BE2C (cell line): ENCODE measurements around the gene PARD3.

ENCODE experiments used
- DNase-seq: peaks from one replicate; pipeline ENCODE4 v3.0.0-alpha.2; 2020
- H3K27me3 ChIP-seq: fragments of 250-450 bp; sonication (Bioruptor Pico); 2 replicates; pipeline ENCODE4 v1.5.1; 2020; ENCODE audit warnings: mild to moderate bottlenecking
- H3K36me3 ChIP-seq: fragments of 250-450 bp; sonication (Bioruptor Pico); 2 replicates; pipeline ENCODE4 v1.5.1; 2020; ENCODE audit warnings: mild to moderate bottlenecking
- H3K4me1 ChIP-seq: fragments of 250-450 bp; sonication (Bioruptor Pico); 2 replicates; pipeline ENCODE4 v1.5.1; 2020
- H3K4me3 ChIP-seq: 2 replicates; pipeline ENCODE4 v1.5.1; 2011; ENCODE audit warnings: low read depth, low read length
- H3K9me3 ChIP-seq: fragments of 250-450 bp; sonication (Bioruptor Pico); 2 replicates; pipeline ENCODE4 v1.5.1; 2020
- TF ChIP-seq, protein P1 (sequence below): IDR thresholded peaks from 2 replicates; pipeline ENCODE4 v1.5.1; 2012; ENCODE audit warnings: mild to moderate bottlenecking, low read depth, low read length

The PARD3 gene

DNA sequence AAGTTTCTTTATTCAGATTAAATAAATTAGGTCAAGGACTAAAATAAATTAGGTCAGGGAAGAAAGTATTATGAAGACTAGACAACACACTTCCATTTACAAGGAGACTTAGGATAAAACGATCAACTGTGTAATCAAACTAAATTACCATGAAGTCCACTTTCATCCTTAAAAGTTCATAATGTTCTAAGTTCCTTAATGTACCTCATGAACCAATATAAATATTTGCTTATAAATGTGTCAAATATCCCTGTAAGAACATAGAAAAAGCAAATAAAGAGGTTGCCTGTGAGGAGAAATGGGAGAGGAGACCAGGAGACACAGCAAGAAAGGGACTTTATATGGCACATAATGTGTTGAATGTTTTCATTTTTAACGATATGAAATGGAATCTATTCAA lies 345.6 kb downstream of the PARD3 start:
- H3K4me1 ChIP-seq, result no peaks in the 10 kb centered on the region
- H3K36me3 ChIP-seq, result no peaks in the 10 kb centered on the region
- TF ChIP-seq, protein P1, sequence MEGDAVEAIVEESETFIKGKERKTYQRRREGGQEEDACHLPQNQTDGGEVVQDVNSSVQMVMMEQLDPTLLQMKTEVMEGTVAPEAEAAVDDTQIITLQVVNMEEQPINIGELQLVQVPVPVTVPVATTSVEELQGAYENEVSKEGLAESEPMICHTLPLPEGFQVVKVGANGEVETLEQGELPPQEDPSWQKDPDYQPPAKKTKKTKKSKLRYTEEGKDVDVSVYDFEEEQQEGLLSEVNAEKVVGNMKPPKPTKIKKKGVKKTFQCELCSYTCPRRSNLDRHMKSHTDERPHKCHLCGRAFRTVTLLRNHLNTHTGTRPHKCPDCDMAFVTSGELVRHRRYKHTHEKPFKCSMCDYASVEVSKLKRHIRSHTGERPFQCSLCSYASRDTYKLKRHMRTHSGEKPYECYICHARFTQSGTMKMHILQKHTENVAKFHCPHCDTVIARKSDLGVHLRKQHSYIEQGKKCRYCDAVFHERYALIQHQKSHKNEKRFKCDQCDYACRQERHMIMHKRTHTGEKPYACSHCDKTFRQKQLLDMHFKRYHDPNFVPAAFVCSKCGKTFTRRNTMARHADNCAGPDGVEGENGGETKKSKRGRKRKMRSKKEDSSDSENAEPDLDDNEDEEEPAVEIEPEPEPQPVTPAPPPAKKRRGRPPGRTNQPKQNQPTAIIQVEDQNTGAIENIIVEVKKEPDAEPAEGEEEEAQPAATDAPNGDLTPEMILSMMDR, result no peak
- H3K9me3 ChIP-seq, result no peaks in the 10 kb centered on the region
- no peak overlapping the region for H3K4me3 ChIP-seq
- no peaks in the 10 kb centered on the region for H3K27me3 ChIP-seq
- DNase-seq, result no peak

GRCh38 chr10:34467902-34468301 lies 347.2 kb downstream of the PARD3 start:
- DNase-seq, result no peak
- H3K4me1 ChIP-seq, result no peaks in the 10 kb centered on the region
- TF ChIP-seq, protein P1, result no peak
- H3K27me3 ChIP-seq, result no peaks in the 10 kb centered on the region
- H3K9me3 ChIP-seq, result no peaks in the 10 kb centered on the region
- no peaks in the 10 kb centered on the region for H3K36me3 ChIP-seq
- no peak overlapping the region for H3K4me3 ChIP-seq

DNA sequence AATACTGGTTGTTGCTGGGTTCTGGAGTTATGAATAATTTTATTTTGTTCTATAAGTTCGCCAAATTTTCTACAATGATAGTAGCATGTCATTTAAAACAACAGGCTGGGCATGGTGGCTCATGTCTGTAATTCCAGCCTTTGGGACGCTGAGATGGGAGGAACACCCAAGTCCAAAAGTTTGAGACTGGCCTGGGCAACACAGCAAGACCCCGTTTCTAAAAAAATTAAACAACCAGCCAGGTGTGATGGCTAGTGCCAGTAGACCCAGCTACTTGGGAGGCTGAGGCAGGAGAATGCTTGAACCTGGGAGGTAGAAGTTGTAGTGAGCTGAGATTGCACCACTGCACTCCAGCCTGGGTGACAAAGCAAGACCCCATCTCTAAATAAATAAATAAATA lies 347.7 kb downstream of the PARD3 start:
- H3K4me3 ChIP-seq, result no peak overlapping the region
- H3K4me1 ChIP-seq, result no peaks in the 10 kb centered on the region
- no peaks in the 10 kb centered on the region for H3K27me3 ChIP-seq
- no peaks in the 10 kb centered on the region for H3K9me3 ChIP-seq
- H3K36me3 ChIP-seq, result no peaks in the 10 kb centered on the region
- TF ChIP-seq, protein P1, result no peak
- DNase-seq, result no peak

- Histone ChIP-seq H3K4me1 (no peaks in the 10 kb centered on the region), H3K4me3 (no peak overlapping the region), H3K36me3 (no peaks in the 10 kb centered on the region), H3K9me3 (no peaks in the 10 kb centered on the region), H3K27me3 (no peaks in the 10 kb centered on the region)
- no peak for DNase-seq
- TF ChIP-seq, protein P1, result no peak
These were observed 349.4 kb downstream of the PARD3 start for GRCh38 chr10:34465678-34466077.

GRCh38 chr10:34464591-34464990 lies 350.5 kb downstream of the PARD3 start:
- no peaks in the 10 kb centered on the region for H3K4me1 ChIP-seq
- TF ChIP-seq, protein P1, result no peak
- no peak for DNase-seq
- no peaks in the 10 kb centered on the region for H3K9me3 ChIP-seq
- no peak overlapping the region for H3K4me3 ChIP-seq
- H3K36me3 ChIP-seq, result no peaks in the 10 kb centered on the region
- no peaks in the 10 kb centered on the region for H3K27me3 ChIP-seq

- Histone ChIP-seq H3K4me1 (no peaks in the 10 kb centered on the region), H3K9me3 (no peaks in the 10 kb centered on the region), H3K27me3 (no peaks in the 10 kb centered on the region), H3K36me3 (no peaks in the 10 kb centered on the region), H3K4me3 (no peak overlapping the region)
- no peak for DNase-seq
- TF ChIP-seq, protein P1, result no peak
These were observed 351.1 kb downstream of the PARD3 start for GRCh38 chr10:34464000-34464399.
